ENCODE data around the gene TP53I13. TPM values are rescaled to one million over a fixed set of nuclear protein-coding genes. Genes with fewer than 3 reads are reported as not detected.
A peak's percentile ranks its signal among the peaks of the same experiment; 100 is the strongest.

Gene TP53I13
- total and polyA plus RNA-seq, 2 of the 4 experiments (the other 2 are of a cell fraction), result 22.0 to 48.3 TPM

GRCh38 chr17:29567304-29567553 lies 1.3 kb upstream of the TP53I13 start:
- peak overlapping the region; percentile 96 for H2AFZ ChIP-seq (replicated peaks; ENCODE audit: low read length, poor library complexity)
- H3K4me3 ChIP-seq (ENCODE audit: insufficient read depth, low read depth, low read length), result peak overlapping the region; percentile 97
- intact Hi-C loops (cut with micrococcal nuclease), result loop anchor here (10.0 kb wide), 1 partner anchor 422 kb away; no protein-coding TSS in a partner anchor
- no peaks in the 10 kb centered on the region for H3K9me3 ChIP-seq (ENCODE audit: control insufficient read depth, insufficient read depth, low read length)
- peak overlapping the region; percentile 92 for H3K4me2 ChIP-seq (ENCODE audit: low read depth, low read length)
- CTCF ChIA-PET, result interaction anchor here (1.2 kb wide), 1 partner anchor 197 kb away, joined by 3 read pairs; no protein-coding TSS in a partner anchor
- no peak overlapping the region for H2BK5ac ChIP-seq (ENCODE audit: low read depth, low read length, poor library complexity, severe bottlenecking)
- peaks cover 13% of the 10 kb centered on the region; the same call in 1 of the 2 replicates for H3K36me3 ChIP-seq (ENCODE audit: control insufficient read depth, insufficient read depth, low read length)
- H2BK20ac ChIP-seq (ENCODE audit: low read depth, low read length), result no peak overlapping the region
- WGBS, 2 experiments (ENCODE audit: extremely low coverage in 2 of 2, insufficient read length in 1 of 2), result 0% methylated on average over 1 of the region's 27 CpGs; no CpG with 5 or more reads in 1 of the 2 experiments
- DNase-seq (no peak), ATAC-seq (ENCODE audit: low read depth) (peak; percentile 8)
- H2AK9ac ChIP-seq (replicated peaks; ENCODE audit: low read depth, low read length, poor library complexity), result peak overlapping the region; percentile 68
- H3K27me3 ChIP-seq (ENCODE audit: control insufficient read depth, insufficient read depth, low read length), result no peaks in the 10 kb centered on the region
- H3K27ac ChIP-seq (ENCODE audit: insufficient read depth, low read length), result peak overlapping the region; percentile 78; the same call in 1 of the 2 replicates
- dilution Hi-C loops (cut with HindIII; ENCODE audit: low sequenced_read_pairs, unreplicated experiment), result no loop called here
- no TSS peak for BruUV-seq (replicated peaks)
- H3K14ac ChIP-seq (replicated peaks; ENCODE audit: low read depth, low read length), result no peak overlapping the region
- TF ChIP-seq, protein P1, sequence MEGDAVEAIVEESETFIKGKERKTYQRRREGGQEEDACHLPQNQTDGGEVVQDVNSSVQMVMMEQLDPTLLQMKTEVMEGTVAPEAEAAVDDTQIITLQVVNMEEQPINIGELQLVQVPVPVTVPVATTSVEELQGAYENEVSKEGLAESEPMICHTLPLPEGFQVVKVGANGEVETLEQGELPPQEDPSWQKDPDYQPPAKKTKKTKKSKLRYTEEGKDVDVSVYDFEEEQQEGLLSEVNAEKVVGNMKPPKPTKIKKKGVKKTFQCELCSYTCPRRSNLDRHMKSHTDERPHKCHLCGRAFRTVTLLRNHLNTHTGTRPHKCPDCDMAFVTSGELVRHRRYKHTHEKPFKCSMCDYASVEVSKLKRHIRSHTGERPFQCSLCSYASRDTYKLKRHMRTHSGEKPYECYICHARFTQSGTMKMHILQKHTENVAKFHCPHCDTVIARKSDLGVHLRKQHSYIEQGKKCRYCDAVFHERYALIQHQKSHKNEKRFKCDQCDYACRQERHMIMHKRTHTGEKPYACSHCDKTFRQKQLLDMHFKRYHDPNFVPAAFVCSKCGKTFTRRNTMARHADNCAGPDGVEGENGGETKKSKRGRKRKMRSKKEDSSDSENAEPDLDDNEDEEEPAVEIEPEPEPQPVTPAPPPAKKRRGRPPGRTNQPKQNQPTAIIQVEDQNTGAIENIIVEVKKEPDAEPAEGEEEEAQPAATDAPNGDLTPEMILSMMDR (conservative IDR thresholded peaks at IDR 0.05; ENCODE audit: low read depth, low read length), result no peak
- TF ChIP-seq USF2 (IDR thresholded peaks at IDR 0.05; ENCODE audit: low read depth, low read length) (no peak), SMC3 (IDR thresholded peaks at IDR 0.05; ENCODE audit: low read depth, low read length) (no peak), CEBPB (IDR thresholded peaks at IDR 0.05; ENCODE audit: low read depth, low read length) (no peak), MXI1 (IDR thresholded peaks at IDR 0.05; ENCODE audit: borderline replicate concordance, low read depth, low read length) (no peak)
- no peaks in the 10 kb centered on the region for H4K20me1 ChIP-seq (ENCODE audit: insufficient read depth, low read length)
- H3K79me1 ChIP-seq (ENCODE audit: low read depth in 1 of 2, low read length in 2 of 2), result peaks cover 5 to 37% of the 10 kb centered on the region in 2 experiments
- H3K18ac ChIP-seq (ENCODE audit: low read depth, low read length), result no peak overlapping the region
- POLR2A ChIA-PET (ENCODE audit: unreplicated experiment), result no interaction called here
- peak overlapping the region; percentile 25; the same call in 1 of the 2 replicates for H3K4ac ChIP-seq (ENCODE audit: low read depth, low read length)
- H3K9me1 ChIP-seq (ENCODE audit: insufficient read depth, low read length), result peaks cover 2% of the 10 kb centered on the region; the same call in 1 of the 2 replicates
- H2BK120ac ChIP-seq (ENCODE audit: low read depth, low read length), result no peak overlapping the region
- no peak overlapping the region for H3K56ac ChIP-seq (ENCODE audit: extremely low read depth, insufficient read depth, low read length)
- peak overlapping the region; percentile 34; the same call in 1 of the 2 replicates for H3K9ac ChIP-seq (ENCODE audit: low read depth, low read length)
- in situ Hi-C loops (cut with MboI; ENCODE audit: low sequenced_read_pairs), result no loop called here
- peaks cover 4% of the 10 kb centered on the region for H3K4me1 ChIP-seq (ENCODE audit: control insufficient read depth, insufficient read depth, low read length)
- H4K8ac ChIP-seq (ENCODE audit: low read depth in 2 of 2, low read length in 2 of 2), result peak overlapping the region in 1 of 2 experiments; percentile 2; a peak in 2 of 4 replicates
- no peak overlapping the region for H4K91ac ChIP-seq (ENCODE audit: insufficient read depth, low read depth, low read length)
- H4K5ac ChIP-seq (ENCODE audit: low read depth, low read length), result no peak overlapping the region
- no peak overlapping the region for H2BK15ac ChIP-seq (ENCODE audit: low read depth, low read length)
- no peak overlapping the region for H2AK5ac ChIP-seq (ENCODE audit: low read depth, low read length)
- no peak overlapping the region for H3K23ac ChIP-seq (ENCODE audit: low read depth, low read length)

All from IMR-90 (cell line).